Jurkat, Clone E6-1 (cell line): ENCODE results near the gene CLDN7.
A peak's percentile ranks its signal among the peaks of the same experiment; 100 is the strongest.

Experiments
- DNase-seq: peaks from one replicate; pipeline ENCODE4 v3.0.0-alpha.2; 2011; ENCODE audit warnings: low read depth, low spot score
- H3K4me3 ChIP-seq: 2 replicates; pipeline ENCODE4 v1.5.1; 2011; ENCODE audit warnings: mild to moderate bottlenecking, low read length, control low read depth, moderate library complexity

Gene CLDN7

GRCh38 chr17:7290166-7290565 lies 27.9 kb upstream of the CLDN7 start:
- DNase-seq: no peak
- H3K4me3 ChIP-seq: no peak overlapping the region

- DNase-seq: no peak
- H3K4me3 ChIP-seq: no peak overlapping the region
Measured at GRCh38 chr17:7289256-7290032, 27.2 kb upstream of the CLDN7 start.

GRCh38 chr17:7285679-7286078 lies 23.4 kb upstream of the CLDN7 start:
- no peak overlapping the region for H3K4me3 ChIP-seq
- no peak for DNase-seq

GRCh38 chr17:7284911-7285310 lies 22.6 kb upstream of the CLDN7 start:
- H3K4me3 ChIP-seq: no peak overlapping the region
- DNase-seq: no peak

- no peak overlapping the region for H3K4me3 ChIP-seq
- no peak for DNase-seq
Measured at GRCh38 chr17:7283471-7284216, 21.4 kb upstream of the CLDN7 start.

GRCh38 chr17:7282752-7283321 lies 20.6 kb upstream of the CLDN7 start:
- no peak for DNase-seq
- no peak overlapping the region for H3K4me3 ChIP-seq

- DNase-seq: no peak
- peak overlapping the region; percentile 54 for H3K4me3 ChIP-seq
Measured at GRCh38 chr17:7281953-7282751, 19.9 kb upstream of the CLDN7 start.

- peak; percentile 94 for DNase-seq
- peak within 1 kb of the TSS; percentile 57 for H3K4me3 ChIP-seq
Measured at GRCh38 chr17:7281074-7281952, 19.0 kb upstream of the CLDN7 start, which contains the start of gene SLC2A4. Gene SLC2A4, plus strand, starts transcription at chr17:7281718. Its CDS starts 217 bp downstream, at chr17:7281935.

- DNase-seq: peak; percentile 82
- peak overlapping the region; percentile 57 for H3K4me3 ChIP-seq
Measured at GRCh38 chr17:7280519-7281073, 18.3 kb upstream of the CLDN7 start.

- no peak for DNase-seq
- no peak overlapping the region for H3K4me3 ChIP-seq
Measured at GRCh38 chr17:7279448-7279847, 17.2 kb upstream of the CLDN7 start.

GRCh38 chr17:7266784-7267183 lies 4.5 kb upstream of the CLDN7 start:
- no peak for DNase-seq

GRCh38 chr17:7263801-7264078 lies 1.5 kb upstream of the CLDN7 start:
- DNase-seq: no peak

More at GRCh38 chr17:7266784-7267183, 4.5 kb upstream of the CLDN7 start:
- no peak overlapping the region for H3K4me3 ChIP-seq

GRCh38 chr17:7262935-7263800 lies 890 bp upstream of the CLDN7 start:
- DNase-seq: no peak
- H3K4me3 ChIP-seq: no peak overlapping the region

More at GRCh38 chr17:7263801-7264078, 1.5 kb upstream of the CLDN7 start:
- H3K4me3 ChIP-seq: no peak overlapping the region

- DNase-seq: no peak
- H3K4me3 ChIP-seq: no peak overlapping the region
Measured at GRCh38 chr17:7261379-7262191, 693 bp downstream of the CLDN7 start.

- H3K4me3 ChIP-seq: no peak overlapping the region
- no peak for DNase-seq
Measured at GRCh38 chr17:7260651-7261378, 1.5 kb downstream of the CLDN7 start.

GRCh38 chr17:7260151-7260550 lies 2.1 kb downstream of the CLDN7 start:
- no peak for DNase-seq
- H3K4me3 ChIP-seq: no peak overlapping the region
